ENCODE measurements around the gene NUP160.

DNA sequence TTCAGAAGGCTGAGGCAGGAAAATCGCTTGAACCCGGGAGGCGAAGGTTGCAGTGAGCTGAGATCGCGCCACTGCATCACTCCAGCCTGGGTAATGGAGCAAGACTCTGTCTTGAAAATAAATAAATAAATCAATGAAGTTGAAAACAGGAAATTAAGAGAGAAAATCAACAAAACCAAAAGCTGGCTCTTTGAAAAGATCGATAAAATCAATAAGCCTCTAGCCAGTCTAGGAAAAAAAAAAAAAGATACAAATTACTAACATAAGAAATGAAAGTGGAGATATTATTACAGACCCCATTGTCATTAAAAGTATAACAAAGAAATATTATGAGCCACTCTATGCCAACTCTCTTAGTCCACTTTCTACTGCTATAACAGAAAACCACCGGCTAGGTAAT is 48.0 kb upstream of the NUP160 start:
- TF ChIP-seq POLR2A (IDR thresholded peaks at IDR 0.05; ENCODE audit: control extremely low read depth in 1 of 2, low read depth in 2 of 2, low read length in 2 of 2) (no peak), CEBPB (IDR thresholded peaks at IDR 0.05; ENCODE audit: low read depth, low read length) (no peak), TAF7 (optimal IDR thresholded peaks at IDR 0.05; ENCODE audit: borderline replicate concordance, low read depth, low read length) (no peak), RFX5 (IDR thresholded peaks at IDR 0.05; ENCODE audit: borderline replicate concordance, low read depth, low read length) (no peak), SUZ12 (IDR thresholded peaks at IDR 0.05; ENCODE audit: low read length) (no peak)
- TF ChIP-seq, protein P1, sequence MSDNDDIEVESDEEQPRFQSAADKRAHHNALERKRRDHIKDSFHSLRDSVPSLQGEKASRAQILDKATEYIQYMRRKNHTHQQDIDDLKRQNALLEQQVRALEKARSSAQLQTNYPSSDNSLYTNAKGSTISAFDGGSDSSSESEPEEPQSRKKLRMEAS (IDR thresholded peaks at IDR 0.05): no peak
